Esophagus muscularis mucosa (tissue), 3 donors: ENCODE results near the gene SMPDL3B.

ENCODE experiments used
- CTCF ChIP-seq, 3 experiments: fragments of 200-600 bp in 2 of 3; fragments of 450-650 bp in 1 of 3; sonication (generic) in 2 of 3; IDR thresholded peaks; one replicate each; pipeline ENCODE4 v1.5.1; 2017 to 2019; ENCODE audit warnings: antibody characterized with exemption in 3 of 3, mild to moderate bottlenecking in 2 of 3, moderate library complexity in 1 of 3
- POLR2A ChIP-seq: fragments of 450-650 bp; IDR thresholded peaks from one replicate; pipeline ENCODE4 v1.6.1; 2017; ENCODE audit warnings: antibody characterized with exemption, moderate library complexity, mild to moderate bottlenecking, low read depth

- TF ChIP-seq POLR2A (no peak), CTCF (IDR thresholded peaks at IDR 0.05) (no peak)
Observed at GRCh38 chr1:27937524-27937836, 2.7 kb downstream of the SMPDL3B start.
